Skeletal muscle tissue (tissue), 4 donors: ENCODE measurements around the gene SRPK1. TPM values are rescaled to one million over a fixed set of nuclear protein-coding genes. Genes with fewer than 3 reads are reported as not detected.
"Not testable (repeated sequence)": the region's sequence is repeated elsewhere in the genome, so short reads cannot be mapped to it uniquely, and the experiment has no call there.

ENCODE experiments used
- H3K27ac ChIP-seq: one replicate; pipeline ENCODE4 v1.7.0; 2013; ENCODE audit warnings: mild to moderate bottlenecking, low read depth, low read length, inconsistent platforms
- H3K27me3 ChIP-seq, 3 donors: one replicate each; pipeline ENCODE4 v1.7.0; 2013; ENCODE audit warnings: low read length in 3 of 3; ENCODE audit not compliant: control insufficient read depth in 3 of 3, insufficient read depth in 3 of 3
- H3K36me3 ChIP-seq, 3 donors: one replicate each; pipeline ENCODE4 v1.7.0; 2013; ENCODE audit warnings: low read length in 3 of 3; ENCODE audit not compliant: control insufficient read depth in 3 of 3, insufficient read depth in 3 of 3
- H3K4me1 ChIP-seq, 3 donors: one replicate each; pipeline ENCODE4 v1.7.0; 2013; ENCODE audit warnings: low read length in 3 of 3, mild to moderate bottlenecking in 3 of 3; ENCODE audit not compliant: control insufficient read depth in 3 of 3, insufficient read depth in 3 of 3
- H3K4me3 ChIP-seq, 3 donors: one replicate each; pipeline ENCODE4 v1.7.0; 2013; ENCODE audit warnings: low read length in 3 of 3
- H3K9ac ChIP-seq, 3 donors: one replicate each; pipeline ENCODE4 v1.7.0; 2013; ENCODE audit warnings: low read length in 3 of 3, mild to moderate bottlenecking in 3 of 3, moderate library complexity in 2 of 3, low read depth in 1 of 3
- H3K9me3 ChIP-seq, 3 donors: one replicate each; pipeline ENCODE4 v1.7.0; 2013; ENCODE audit warnings: low read length in 3 of 3; ENCODE audit not compliant: control insufficient read depth in 3 of 3
- total RNA-seq: library from RNA; depleted of rRNA; stranded (reverse); fragments of >200 nt; gene quantifications from one replicate; pipeline ENCODE4 v1.2.3, GENCODE V29; 2014
- donor health status: Osteomylitis.

The SRPK1 gene
- total RNA-seq, 1 donor from 2014 or later = 15.1 TPM

GRCh38 chr6:35933844-35934243 lies 12.9 kb upstream of the SRPK1 start:
- no peak overlapping the region for H3K4me3 ChIP-seq
- no peaks in the 10 kb centered on the region for H3K9me3 ChIP-seq
- no peaks in the 10 kb centered on the region for H3K36me3 ChIP-seq
- H3K27ac ChIP-seq = no peak overlapping the region
- H3K4me1 ChIP-seq = no peaks in the 10 kb centered on the region
- H3K9ac ChIP-seq = no peak overlapping the region
- H3K27me3 ChIP-seq = peaks cover 0 to 5% (median 0%) of the 10 kb centered on the region in 3 donors

- not testable (repeated sequence) for H3K4me1 ChIP-seq, H3K36me3 ChIP-seq, H3K27ac ChIP-seq, H3K27me3 ChIP-seq, H3K9ac ChIP-seq, H3K4me3 ChIP-seq, H3K9me3 ChIP-seq
Observed at GRCh38 chr6:35931873-35932272, 11.0 kb upstream of the SRPK1 start.

- Histone ChIP-seq H3K4me3 (no peak overlapping the region), H3K9me3 (no peaks in the 10 kb centered on the region), H3K36me3 (no peaks in the 10 kb centered on the region), H3K27ac (no peak overlapping the region), H3K4me1 (no peaks in the 10 kb centered on the region), H3K9ac (no peak overlapping the region), H3K27me3 (peaks cover 0 to 5% (median 0%) of the 10 kb centered on the region in 3 donors)
Observed at GRCh38 chr6:35931120-35931561, 10.2 kb upstream of the SRPK1 start.

- H3K27ac ChIP-seq = no peak overlapping the region
- no peaks in the 10 kb centered on the region for H3K36me3 ChIP-seq
- no peaks in the 10 kb centered on the region for H3K4me1 ChIP-seq
- H3K9ac ChIP-seq = no peak overlapping the region
- no peak overlapping the region for H3K4me3 ChIP-seq
- H3K27me3 ChIP-seq = peaks cover 0 to 5% (median 0%) of the 10 kb centered on the region in 3 donors
- no peaks in the 10 kb centered on the region for H3K9me3 ChIP-seq
Observed at GRCh38 chr6:35929601-35930000, 8.7 kb upstream of the SRPK1 start.

GRCh38 chr6:35926509-35927215 lies 5.8 kb upstream of the SRPK1 start:
- H3K27me3 ChIP-seq = no peaks in the 10 kb centered on the region
- no peaks in the 10 kb centered on the region for H3K36me3 ChIP-seq
- peaks cover 0 to 7% (median 2%) of the 10 kb centered on the region in 3 donors for H3K4me1 ChIP-seq
- no peaks in the 10 kb centered on the region for H3K9me3 ChIP-seq
- no peak overlapping the region for H3K9ac ChIP-seq
- H3K27ac ChIP-seq = no peak overlapping the region
- no peak overlapping the region for H3K4me3 ChIP-seq

GRCh38 chr6:35925961-35926360 lies 5.1 kb upstream of the SRPK1 start:
- no peak overlapping the region for H3K27ac ChIP-seq
- no peaks in the 10 kb centered on the region for H3K9me3 ChIP-seq
- no peaks in the 10 kb centered on the region for H3K27me3 ChIP-seq
- H3K4me3 ChIP-seq = no peak overlapping the region
- no peaks in the 10 kb centered on the region for H3K36me3 ChIP-seq
- H3K9ac ChIP-seq = no peak overlapping the region
- H3K4me1 ChIP-seq = peaks cover 0 to 7% (median 4%) of the 10 kb centered on the region in 3 donors

GRCh38 chr6:35924146-35924545 lies 3.2 kb upstream of the SRPK1 start:
- Histone ChIP-seq H3K27me3 (no peaks in the 10 kb centered on the region), H3K27ac (no peak overlapping the region), H3K4me3 (no peak overlapping the region), H3K9ac (no peak overlapping the region), H3K9me3 (no peaks in the 10 kb centered on the region), H3K36me3 (no peaks in the 10 kb centered on the region), H3K4me1 (peaks cover 12 to 19% (median 16%) of the 10 kb centered on the region in 3 donors)

- Histone ChIP-seq H3K4me3 (peak overlapping the region in 2 of 3 donors; percentile 80 to 90), H3K4me1 (peaks cover 13 to 23% (median 19%) of the 10 kb centered on the region in 3 donors), H3K27me3 (no peaks in the 10 kb centered on the region), H3K9ac (peak overlapping the region in 2 of 3 donors; percentile 66 to 78), H3K27ac (no peak overlapping the region), H3K9me3 (no peaks in the 10 kb centered on the region), H3K36me3 (peaks cover 0 to 5% (median 0%) of the 10 kb centered on the region in 3 donors)
Observed at GRCh38 chr6:35922139-35922554, 1.2 kb upstream of the SRPK1 start.

GRCh38 chr6:35919827-35920751 lies 809 bp downstream of the SRPK1 start:
- Histone ChIP-seq H3K9ac (peak overlapping the region; percentile 66 to 83 (median 70)), H3K4me3 (peak overlapping the region; percentile 80 to 90 (median 83)), H3K9me3 (no peaks in the 10 kb centered on the region), H3K27me3 (no peaks in the 10 kb centered on the region), H3K36me3 (peaks cover 0 to 5% (median 0%) of the 10 kb centered on the region in 3 donors), H3K4me1 (peaks cover 13 to 23% (median 19%) of the 10 kb centered on the region in 3 donors), H3K27ac (no peak overlapping the region)
